Activated CD8-positive, alpha-beta T cell treated with anti-CD3 and anti-CD28 coated beads for 36 hours (primary cell): ENCODE results near the gene CYBC1. TPM values are rescaled to one million over a fixed set of nuclear protein-coding genes. Genes with fewer than 3 reads are reported as not detected.

Experiments used
- ATAC-seq: fragments of 200-7000 bp; cut with Tn5 transposase; one replicate; pipeline ENCODE4 v1.10.0; 2021; ENCODE audit warnings: mild to moderate bottlenecking, moderate library complexity
- CTCF ChIA-PET: fragments of 350-600 bp; sonication (Branson Sonifier 250); formaldehyde crosslinking; loops from one replicate; lab custom pipeline; 2021; ENCODE audit warnings: antibody characterized with exemption; lab: Charles Lee
- POLR2A ChIA-PET: fragments of 350-600 bp; sonication (Branson Sonifier 250); formaldehyde crosslinking; loops from one replicate; lab custom pipeline; 2021; ENCODE audit warnings: antibody characterized with exemption; lab: Charles Lee
- DNase-seq: peaks from one replicate; pipeline ENCODE4 v3.0.0-alpha.2; 2020
- H3K27ac Mint-ChIP-seq: one replicate; pipeline ENCODE4 v1.8.0; 2021; ENCODE audit warnings: mild to moderate bottlenecking, mixed read lengths
- H3K27me3 Mint-ChIP-seq: one replicate; pipeline ENCODE4 v1.8.0; 2021; ENCODE audit warnings: mixed read lengths
- H3K36me3 Mint-ChIP-seq: one replicate; pipeline ENCODE4 v1.8.0; 2021; ENCODE audit warnings: low read depth, mixed read lengths
- H3K4me1 Mint-ChIP-seq: one replicate; pipeline ENCODE4 v1.8.0; 2021; ENCODE audit warnings: low read depth, mixed read lengths
- H3K4me3 Mint-ChIP-seq: one replicate; pipeline ENCODE4 v1.8.0; 2021; ENCODE audit warnings: mild to moderate bottlenecking, moderate library complexity, mixed read lengths
- H3K9me3 Mint-ChIP-seq: one replicate; pipeline ENCODE4 v1.8.0; 2021; ENCODE audit warnings: mixed read lengths
- CTCF ChIP-seq: fragments of 200-600 bp; IDR thresholded peaks from one replicate; pipeline ENCODE4 v1.8.0; 2022; ENCODE audit warnings: antibody characterized with exemption, mild to moderate bottlenecking
- intact Hi-C: fragments of 100-400 bp; cut with micrococcal nuclease; formaldehyde crosslinking; loops from one replicate; pipeline ENCODE4 v1.10.0; 2022
- total RNA-seq, 2 experiments: library from RNA; stranded (reverse); gene quantifications; one replicate each; pipeline ENCODE4 v1.2.3, GENCODE V29; 2021

The CYBC1 gene
- total RNA-seq, 2 experiments from 2014 or later: 189 to 192 TPM

GRCh38 chr17:82441691-82442487 lies 8.7 kb downstream of the CYBC1 start:
- no peaks in the 10 kb centered on the region for H3K27me3 Mint-ChIP-seq
- no peak overlapping the region for H3K27ac Mint-ChIP-seq
- peaks cover 22% of the 10 kb centered on the region for H3K36me3 Mint-ChIP-seq
- CTCF ChIA-PET: interaction anchor here (1.3 kb wide), 1 partner anchor 17 kb away, joined by 6 read pairs; no protein-coding TSS in a partner anchor
- DNase-seq (no peak), ATAC-seq (no peak)
- H3K9me3 Mint-ChIP-seq: no peaks in the 10 kb centered on the region
- H3K4me1 Mint-ChIP-seq: peaks cover 8% of the 10 kb centered on the region
- POLR2A ChIA-PET: interaction anchor here (1.2 to 1.4 kb wide), 3 partner anchors 16 to 103 kb away, joined by 3 to 4 read pairs (median 4); partner anchors contain the start of gene NARF
- intact Hi-C loops: no loop called here
- TF ChIP-seq CTCF: no peak
- H3K4me3 Mint-ChIP-seq: no peak overlapping the region

- no peak for ATAC-seq
- CTCF ChIA-PET: no interaction called here
- no peaks in the 10 kb centered on the region for H3K9me3 Mint-ChIP-seq
- no peak overlapping the region for H3K27ac Mint-ChIP-seq
- no peak for TF ChIP-seq CTCF
- intact Hi-C loops: no loop called here
- H3K36me3 Mint-ChIP-seq: peaks cover 15% of the 10 kb centered on the region
- peaks cover 4% of the 10 kb centered on the region for H3K4me1 Mint-ChIP-seq
- no peak overlapping the region for H3K4me3 Mint-ChIP-seq
- no peak for DNase-seq
- POLR2A ChIA-PET: interaction anchor here (1.4 to 1.5 kb wide), 2 partner anchors 10 to 17 kb away, joined by 4 to 5 read pairs; partner anchors contain the start of gene NARF
- no peaks in the 10 kb centered on the region for H3K27me3 Mint-ChIP-seq
These were observed 9.4 kb downstream of the CYBC1 start for GRCh38 chr17:82440991-82441627.

GRCh38 chr17:82440469-82440981 lies 10.0 kb downstream of the CYBC1 start:
- no peak for ATAC-seq
- Mint-ChIP-seq H3K4me3 (no peak overlapping the region), H3K27me3 (no peaks in the 10 kb centered on the region), H3K36me3 (peaks cover 11% of the 10 kb centered on the region), H3K27ac (no peak overlapping the region), H3K4me1 (no peaks in the 10 kb centered on the region), H3K9me3 (no peaks in the 10 kb centered on the region)
- intact Hi-C loops: no loop called here
- CTCF ChIA-PET: no interaction called here
- POLR2A ChIA-PET: interaction anchor here (1.5 to 2.7 kb wide), 2 partner anchors 9 to 11 kb away, joined by 5 to 12 read pairs; no protein-coding TSS in a partner anchor
- TF ChIP-seq CTCF: no peak
- DNase-seq: no peak

GRCh38 chr17:82439829-82440365 lies 10.7 kb downstream of the CYBC1 start:
- no peaks in the 10 kb centered on the region for H3K27me3 Mint-ChIP-seq
- DNase-seq: no peak
- H3K4me3 Mint-ChIP-seq: no peak overlapping the region
- no peaks in the 10 kb centered on the region for H3K4me1 Mint-ChIP-seq
- ChIA-PET POLR2A (interaction anchor here (1.5 to 2.7 kb wide), 3 partner anchors 9 to 17 kb away, joined by 5 to 12 read pairs (median 5); no protein-coding TSS in a partner anchor), CTCF (no interaction called here)
- peaks cover 11% of the 10 kb centered on the region for H3K36me3 Mint-ChIP-seq
- intact Hi-C loops: no loop called here
- ATAC-seq: no peak
- no peaks in the 10 kb centered on the region for H3K9me3 Mint-ChIP-seq
- no peak overlapping the region for H3K27ac Mint-ChIP-seq
- TF ChIP-seq CTCF: no peak
